HG03159 (cell line): ENCODE results near the gene SELENON.

Experiments
- ATAC-seq: cut with Tn5 transposase; IDR thresholded peaks from one replicate; pipeline ENCODE4 v1.9.1; 2021; ENCODE audit warnings: mild to moderate bottlenecking, moderate library complexity; ENCODE audit not compliant: unreplicated experiment

Gene SELENON

GRCh38 chr1:25769625-25770383, 30.2 kb upstream of the SELENON start:
- no peak for ATAC-seq

- ATAC-seq = no peak
Observed at GRCh38 chr1:25770541-25771220, 29.3 kb upstream of the SELENON start.

DNA sequence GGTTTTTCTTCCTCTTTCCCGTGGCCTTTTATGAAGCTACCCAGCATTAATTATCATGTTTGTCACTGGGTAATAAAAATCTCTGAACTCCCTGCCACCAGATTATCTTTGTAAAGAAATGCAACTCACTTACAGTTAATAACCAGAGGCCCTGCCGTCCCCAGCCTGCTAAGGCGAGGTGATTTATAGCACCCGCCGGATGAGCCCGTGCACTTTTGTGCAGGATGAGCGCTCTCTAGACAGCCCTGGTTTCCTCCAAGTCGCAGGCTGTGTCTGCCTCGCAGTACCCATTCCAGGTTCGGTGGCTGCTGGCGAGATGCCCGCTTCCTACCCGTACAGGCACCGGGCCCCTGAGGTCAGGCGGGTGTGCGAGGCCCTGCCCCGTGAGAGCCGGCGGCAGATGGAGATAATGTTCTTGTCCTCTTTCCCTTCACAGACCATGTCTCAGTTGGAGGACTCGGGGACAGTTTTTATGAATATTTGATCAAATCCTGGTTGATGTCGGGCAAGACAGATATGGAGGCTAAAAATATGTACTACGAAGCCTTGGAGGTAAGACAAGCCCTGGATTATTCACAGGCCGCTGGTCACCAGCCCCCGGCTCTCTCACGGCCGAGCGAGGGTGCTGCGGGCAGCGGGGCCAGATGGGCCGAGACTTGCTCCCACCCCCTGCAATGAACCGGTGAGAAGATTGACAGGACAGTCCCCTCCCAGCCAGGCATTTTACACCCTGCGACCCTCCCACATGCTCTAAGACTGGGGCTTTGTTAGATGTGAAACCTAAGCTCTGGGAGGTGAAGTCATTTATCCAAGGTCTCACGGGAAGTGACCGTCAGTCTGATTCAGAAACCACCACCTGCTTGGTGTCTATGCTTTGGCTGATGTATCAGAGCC, 28.5 kb upstream of the SELENON start:
- ATAC-seq = no peak

GRCh38 chr1:25772164-25772563, 27.8 kb upstream of the SELENON start:
- no peak for ATAC-seq

DNA sequence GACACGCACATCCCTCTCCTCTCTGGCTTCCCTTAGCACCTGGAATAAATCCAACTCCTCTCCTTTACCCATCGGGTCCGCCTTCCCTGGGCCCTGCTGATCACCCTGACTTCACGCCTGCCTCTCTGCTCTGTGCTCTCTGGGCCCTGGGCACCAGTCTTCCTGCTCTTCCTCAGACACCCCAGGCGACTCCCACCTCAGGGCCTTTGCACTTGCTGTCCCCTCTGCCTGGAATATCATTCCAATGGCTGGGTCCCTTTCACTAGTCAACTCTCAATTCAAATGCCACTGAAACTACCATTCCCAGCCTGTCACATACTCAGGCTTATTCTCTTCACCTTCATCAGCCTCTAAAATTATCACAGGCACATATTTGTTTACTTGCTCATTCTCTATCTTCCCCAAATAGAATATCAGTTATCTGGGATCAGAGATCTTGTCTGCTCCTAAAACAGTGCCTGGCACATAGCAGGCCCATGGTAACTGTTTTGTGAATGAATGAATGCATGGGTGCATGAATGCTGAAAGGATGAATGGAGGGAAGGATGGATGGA, 27.2 kb upstream of the SELENON start:
- no peak for ATAC-seq

GRCh38 chr1:25773441-25774125, 26.4 kb upstream of the SELENON start:
- no peak for ATAC-seq

DNA sequence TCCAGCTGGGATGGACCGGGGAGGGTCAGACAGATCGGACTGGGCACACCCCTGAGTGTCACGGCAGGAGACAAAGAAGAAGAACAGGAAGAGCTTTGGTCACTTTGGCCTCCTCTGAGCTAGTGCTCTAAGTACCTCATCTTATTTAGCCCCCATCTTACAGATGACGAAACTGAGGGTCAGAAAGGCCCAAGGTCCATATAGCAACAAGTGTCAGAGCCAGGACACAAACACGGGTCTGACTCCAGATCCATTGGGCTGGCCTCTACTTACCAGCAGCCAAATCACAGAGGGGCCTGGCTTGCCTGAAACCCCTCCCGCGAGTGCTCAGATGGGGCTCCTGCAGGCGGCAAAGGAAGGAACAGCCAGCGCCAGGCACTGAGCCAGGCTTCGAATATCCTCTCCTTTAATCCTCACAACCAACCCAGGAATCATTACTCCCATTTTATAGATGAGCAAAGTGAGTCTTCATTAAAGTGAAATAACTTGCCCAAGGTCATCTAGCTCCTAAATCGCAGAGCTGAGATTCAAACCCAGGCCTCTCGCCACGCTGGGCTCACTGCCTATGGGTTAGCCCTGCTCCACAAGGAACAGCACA, 25.7 kb upstream of the SELENON start:
- no peak for ATAC-seq

DNA sequence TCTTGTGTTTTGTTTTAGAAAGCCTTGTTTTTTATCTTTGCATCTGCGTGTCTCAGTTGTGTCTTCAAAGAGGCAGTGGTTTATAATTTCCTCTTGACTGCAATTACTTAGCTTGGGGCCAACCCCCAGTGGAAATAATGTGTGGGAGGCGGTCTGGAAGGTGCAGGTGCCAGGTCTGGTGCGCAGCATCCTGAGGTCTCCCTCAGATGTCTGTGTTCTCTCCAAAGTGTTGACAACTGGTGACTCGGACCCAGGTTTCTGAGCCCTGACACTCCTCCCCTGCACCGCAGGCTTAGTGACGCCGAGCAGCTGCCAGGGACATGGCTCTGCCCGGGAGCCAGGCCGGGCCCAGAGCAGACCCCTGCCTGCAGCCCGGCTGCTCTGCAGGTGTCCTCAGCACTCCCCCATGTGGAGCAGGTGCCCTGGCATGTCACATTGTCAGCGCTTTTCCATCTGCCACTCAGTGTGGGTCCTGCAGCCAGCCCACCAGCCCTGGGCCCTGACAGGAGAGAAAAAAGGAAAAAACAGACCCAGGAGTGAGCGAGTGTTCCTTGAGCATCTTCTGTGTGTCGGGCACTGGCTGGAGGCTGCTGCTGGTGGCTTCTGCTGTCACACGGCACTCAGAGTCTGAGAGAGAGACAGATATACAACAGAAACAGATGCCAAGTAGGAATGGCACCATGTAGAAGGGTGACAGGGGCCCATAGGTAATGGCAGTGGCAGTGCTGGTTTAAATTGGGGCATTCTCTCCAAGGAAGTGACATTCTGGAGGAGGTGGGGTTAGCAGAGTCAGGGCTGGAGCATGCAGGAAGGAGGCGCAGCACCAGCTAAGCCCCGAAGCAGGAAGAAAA, 24.8 kb upstream of the SELENON start:
- no peak for ATAC-seq

DNA sequence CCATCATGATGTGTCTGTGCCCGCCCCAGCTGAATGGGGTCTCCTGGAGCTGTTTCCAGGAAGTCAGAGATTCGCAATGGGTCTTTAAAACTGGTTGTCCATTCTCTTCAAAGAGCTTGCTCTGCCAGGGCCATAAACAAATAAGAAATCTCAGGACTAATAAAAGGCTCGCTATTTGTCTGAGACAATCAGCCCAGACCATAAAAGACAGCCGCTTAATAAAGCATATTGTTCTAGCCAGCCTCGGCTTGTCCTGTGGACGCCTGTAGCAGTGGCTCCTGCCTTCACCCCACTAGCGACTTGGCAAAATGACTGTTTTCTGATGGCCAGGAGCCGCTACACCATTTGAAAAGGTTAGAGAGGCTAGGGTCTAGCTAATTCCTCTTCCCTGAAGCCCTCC, 20.6 kb upstream of the SELENON start:
- ATAC-seq = no peak

DNA sequence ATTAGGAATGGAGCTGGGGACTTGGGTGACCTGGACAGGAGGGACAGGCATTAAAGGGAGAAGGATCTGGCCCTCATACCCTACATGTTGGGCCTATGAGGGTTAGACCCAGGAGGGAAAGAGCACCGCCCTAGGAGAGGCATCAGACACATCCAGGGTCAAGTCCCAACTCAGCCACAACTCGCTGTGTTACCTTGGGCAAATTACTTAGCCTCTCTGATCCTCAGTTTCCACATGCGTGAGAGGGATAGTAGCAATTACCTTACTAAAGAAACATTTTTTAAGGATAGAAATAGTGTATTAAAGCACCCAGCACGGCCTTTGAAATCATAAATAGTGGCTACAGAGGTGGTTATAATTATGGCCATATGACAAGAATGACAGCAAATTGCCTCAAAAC, 20.1 kb upstream of the SELENON start:
- ATAC-seq = no peak

- ATAC-seq = no peak
Observed at GRCh38 chr1:25780318-25781129, 19.5 kb upstream of the SELENON start.

- no peak for ATAC-seq
Observed at GRCh38 chr1:25781130-25781433, 18.9 kb upstream of the SELENON start.

- no peak for ATAC-seq
Observed at GRCh38 chr1:25782608-25783201, 17.3 kb upstream of the SELENON start.

- ATAC-seq = no peak
Observed at GRCh38 chr1:25784575-25785051, 15.4 kb upstream of the SELENON start.

DNA sequence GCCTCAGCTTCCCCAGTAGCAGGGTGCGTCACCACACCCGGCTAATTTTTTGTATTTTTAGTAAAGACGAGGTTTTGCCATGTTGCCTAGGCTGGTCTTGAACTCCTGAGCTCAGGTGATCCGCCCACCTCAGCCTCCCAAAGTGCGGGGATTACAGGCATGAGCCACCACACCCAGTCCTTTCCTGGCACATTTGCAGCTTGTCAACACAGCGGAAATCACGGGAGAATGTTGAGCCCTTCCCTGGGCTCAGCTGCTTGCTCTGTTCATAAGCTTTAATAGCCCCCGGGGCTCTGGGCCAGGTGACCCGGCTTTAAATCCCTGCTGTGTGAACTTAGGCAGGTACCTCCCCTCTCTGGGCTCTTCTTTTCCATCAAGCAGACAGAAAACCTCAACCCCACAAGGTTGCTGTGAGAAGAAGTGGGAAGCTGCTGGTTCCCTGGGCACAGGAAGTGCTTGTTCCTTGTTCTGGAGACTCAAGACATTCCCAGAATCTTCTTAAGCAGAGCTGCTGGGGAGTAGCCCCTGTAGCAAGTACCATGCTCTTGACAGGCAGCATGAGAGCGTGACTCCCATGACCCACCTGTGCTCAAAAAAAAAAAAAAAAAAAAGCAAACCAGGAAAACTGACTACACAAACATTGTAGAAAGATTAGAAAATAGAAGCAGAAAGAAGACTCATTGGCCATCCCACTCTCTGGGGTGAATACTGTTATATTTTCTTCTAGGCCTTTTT, 14.5 kb upstream of the SELENON start:
- no peak for ATAC-seq

DNA sequence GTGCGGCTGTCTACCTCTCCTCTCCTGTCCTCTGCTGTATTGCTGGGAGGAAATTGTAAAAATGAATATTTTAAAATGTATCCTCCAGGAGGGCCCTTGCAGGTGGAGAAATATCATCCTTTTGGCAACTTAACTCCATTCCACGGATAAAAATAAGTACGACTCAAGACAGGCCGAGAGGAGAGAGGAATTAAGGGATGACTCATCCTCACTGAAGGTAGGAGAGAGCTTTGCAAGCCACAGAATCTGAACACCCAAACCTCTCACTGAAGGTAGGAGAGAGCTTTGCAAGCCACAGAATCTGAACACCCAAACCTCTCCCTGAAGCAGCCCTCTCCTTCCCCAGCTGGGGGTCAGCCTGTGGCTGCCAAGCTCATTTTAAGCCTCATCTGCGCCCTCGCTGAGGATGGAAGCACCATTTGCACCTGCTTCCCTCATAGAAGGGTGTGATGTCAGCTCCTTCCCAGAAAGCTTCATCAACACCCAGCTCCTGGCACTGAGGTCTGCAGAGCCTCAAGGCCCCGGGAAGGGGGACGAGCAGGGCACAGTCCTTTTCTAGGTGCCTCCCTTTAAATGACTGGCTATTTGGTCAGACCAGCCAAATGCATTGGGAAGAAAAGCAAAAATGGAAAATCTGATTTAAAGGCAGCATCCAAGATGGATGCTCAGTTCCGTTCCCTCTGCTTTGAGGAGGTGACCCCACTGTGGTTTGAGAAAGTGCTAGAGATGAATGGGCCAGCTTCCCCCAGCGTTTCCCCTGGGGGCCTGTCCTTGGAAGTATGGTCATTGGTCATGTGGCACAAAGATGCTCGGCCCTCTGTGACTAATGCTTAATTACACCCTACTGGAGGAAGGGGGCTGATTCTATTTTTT, 12.9 kb upstream of the SELENON start:
- ATAC-seq = no peak

DNA sequence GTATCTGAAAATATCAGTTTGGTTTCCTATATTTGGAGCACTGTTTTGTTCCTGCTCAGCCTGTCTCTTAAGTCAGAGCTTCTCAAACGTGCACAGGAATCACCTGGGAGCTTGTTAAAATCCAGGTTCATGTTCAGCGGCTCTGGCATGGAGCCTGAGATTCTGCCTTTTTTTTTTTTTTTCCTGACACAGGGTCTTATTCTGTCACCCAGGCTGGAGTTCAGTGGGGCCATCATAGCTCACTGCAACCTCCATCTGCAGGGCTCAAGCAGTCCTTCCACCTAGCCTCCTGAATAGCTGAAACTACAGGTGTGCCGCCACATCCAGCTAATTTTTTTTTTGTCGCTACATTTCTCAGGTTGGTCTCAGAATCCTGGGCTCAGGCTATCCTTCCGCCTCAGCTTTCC, 12.2 kb upstream of the SELENON start:
- ATAC-seq = no peak
